HG03442 (cell line): ENCODE results near the gene KIAA0825.

Experiments
- ATAC-seq: cut with Tn5 transposase; IDR thresholded peaks from one replicate; pipeline ENCODE4 v1.9.1; 2021; ENCODE audit warnings: mild to moderate bottlenecking, moderate library complexity; ENCODE audit not compliant: unreplicated experiment

Gene KIAA0825

DNA sequence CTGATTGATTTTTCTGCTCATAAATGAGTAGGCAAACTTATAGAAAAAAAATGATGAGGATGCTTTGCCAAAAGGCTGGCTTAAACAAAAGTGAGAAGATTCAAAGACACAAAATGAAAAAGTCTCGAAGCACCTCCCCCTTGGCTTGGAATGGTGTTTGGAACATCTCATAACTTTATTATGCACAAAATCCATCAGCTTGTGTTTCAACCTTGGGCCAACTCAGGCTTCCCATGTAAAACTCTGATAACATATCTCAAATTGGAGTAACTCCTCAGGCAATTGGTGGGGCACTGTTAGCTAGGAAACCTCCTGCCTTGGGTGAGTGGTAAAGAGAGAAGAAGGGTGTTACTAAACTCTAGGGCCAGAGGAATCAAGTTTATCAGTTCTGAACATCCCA, 176.3 kb downstream of the KIAA0825 start:
- ATAC-seq, result no peak

DNA sequence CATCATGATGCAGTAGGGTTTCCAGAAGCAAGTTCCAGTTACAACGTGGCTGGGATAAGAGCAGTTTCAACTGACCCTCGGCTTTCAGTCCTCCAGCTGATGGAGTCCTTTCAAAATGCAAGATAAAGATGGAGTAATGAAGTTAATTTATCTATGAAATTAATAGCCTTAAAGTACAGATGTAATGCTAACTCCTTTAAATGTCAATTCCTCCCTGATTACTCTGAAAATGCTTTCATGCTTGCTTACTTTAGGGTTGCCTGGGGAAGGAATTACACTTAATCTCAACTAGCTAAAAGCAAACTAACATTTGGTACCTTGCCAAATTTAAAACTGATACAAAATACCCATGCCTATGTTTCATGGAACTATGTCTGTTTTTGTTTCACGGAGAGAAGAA, 178.4 kb downstream of the KIAA0825 start:
- ATAC-seq, result no peak

DNA sequence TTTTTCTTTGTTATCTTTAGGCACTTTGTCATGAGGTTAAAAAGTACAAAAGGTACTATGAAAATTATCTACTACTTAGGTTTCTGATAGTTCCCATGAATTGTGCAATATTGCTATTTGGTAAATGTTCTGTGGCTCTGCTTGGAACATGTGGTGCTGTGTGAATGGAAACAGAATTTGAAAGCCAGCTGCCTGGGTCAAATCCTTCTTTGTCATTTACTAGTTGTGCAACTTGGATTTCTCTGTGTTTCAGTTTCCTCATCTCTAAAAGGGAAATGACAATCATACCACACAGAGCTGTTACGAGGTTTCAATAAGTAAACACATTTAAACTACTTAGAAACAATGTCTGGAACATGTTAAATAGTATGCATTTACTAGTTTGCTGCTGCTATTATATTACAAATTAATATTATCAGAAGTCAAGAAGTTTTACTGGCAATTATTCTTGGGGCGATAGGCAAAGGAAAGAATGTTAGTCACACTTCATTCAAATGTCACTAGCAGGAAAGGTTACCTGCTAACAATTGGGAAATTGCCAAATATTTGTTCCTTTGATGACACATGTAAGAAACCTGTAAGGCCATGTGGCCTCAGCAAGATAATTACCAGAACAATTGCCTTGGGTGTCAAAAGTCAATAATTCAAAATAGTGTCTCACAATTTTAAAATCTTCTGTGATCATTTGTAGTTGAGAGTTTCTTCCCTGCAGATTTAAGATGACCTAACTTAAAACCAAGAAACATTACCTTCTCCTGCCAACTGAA, 184.8 kb downstream of the KIAA0825 start:
- no peak for ATAC-seq

- ATAC-seq, result no peak
Measured at GRCh38 chr5:94432499-94432898, 185.9 kb downstream of the KIAA0825 start.

- no peak for ATAC-seq
Measured at GRCh38 chr5:94431696-94432095, 186.7 kb downstream of the KIAA0825 start.

DNA sequence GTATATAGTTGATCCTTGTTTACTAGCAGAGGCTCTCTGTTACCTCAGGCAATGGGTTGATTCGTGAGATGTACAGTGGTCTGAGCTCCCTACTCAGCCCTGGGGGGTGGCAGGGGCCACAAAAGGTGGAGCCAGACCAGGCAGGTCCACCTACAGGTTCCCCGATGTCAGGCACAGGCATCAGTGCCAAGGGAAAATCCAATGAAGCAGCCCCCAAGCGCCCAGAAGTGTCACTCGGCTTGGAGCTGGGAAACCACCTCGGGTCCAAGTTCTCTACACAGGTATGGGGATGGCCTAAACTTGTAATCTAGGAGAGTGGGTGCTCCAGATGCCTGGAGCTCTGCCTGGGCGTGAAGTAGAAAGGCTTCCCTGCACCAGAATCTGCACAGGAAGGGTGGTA, 188.8 kb downstream of the KIAA0825 start:
- ATAC-seq, result no peak

- ATAC-seq, result no peak
Measured at GRCh38 chr5:94425396-94425795, 193.0 kb downstream of the KIAA0825 start.

GRCh38 chr5:94423411-94423810, 195.0 kb downstream of the KIAA0825 start:
- no peak for ATAC-seq

DNA sequence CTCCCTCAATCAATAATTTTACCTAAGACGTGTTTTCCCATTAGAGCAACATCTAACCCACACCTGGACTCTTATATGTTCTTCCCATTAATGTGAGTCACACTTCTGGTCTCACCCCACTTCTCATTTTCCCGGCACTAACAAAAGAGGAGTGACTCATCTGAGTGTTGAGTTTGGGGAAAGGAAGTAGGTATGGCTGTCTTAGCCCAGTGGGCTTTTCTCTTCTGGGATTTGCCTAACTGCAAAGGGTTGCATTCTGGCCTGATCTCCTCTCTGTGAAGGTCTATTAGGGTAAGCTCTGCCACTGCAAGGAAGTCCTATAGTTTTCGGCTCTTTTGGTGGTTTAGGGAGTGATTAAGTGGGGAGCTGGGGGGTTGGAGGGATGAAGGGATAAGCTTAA, 195.6 kb downstream of the KIAA0825 start:
- no peak for ATAC-seq

DNA sequence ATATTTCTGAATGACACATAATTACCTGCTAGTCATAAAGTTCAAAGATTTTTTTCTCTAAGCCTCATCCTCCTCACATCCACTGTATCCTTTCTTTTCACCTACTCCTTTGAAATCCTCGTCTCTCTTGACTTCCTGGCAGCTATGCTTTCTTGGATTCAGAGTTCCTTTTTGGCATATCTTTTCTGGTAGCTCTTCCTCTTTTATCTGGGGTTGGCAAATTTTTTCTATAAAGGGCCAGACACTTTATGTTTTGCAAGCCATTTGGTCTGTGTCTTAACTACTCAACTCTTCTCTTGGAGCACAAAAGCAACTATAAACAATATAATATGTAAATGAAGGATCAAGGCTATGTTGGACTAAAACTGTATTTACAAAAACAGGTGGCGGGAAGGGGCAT, 197.5 kb downstream of the KIAA0825 start:
- ATAC-seq, result no peak

- ATAC-seq, result no peak
Measured at GRCh38 chr5:94415798-94416197, 202.6 kb downstream of the KIAA0825 start.

- no peak for ATAC-seq
Measured at GRCh38 chr5:94409440-94409839, 209.0 kb downstream of the KIAA0825 start.

- no peak for ATAC-seq
Measured at GRCh38 chr5:94407023-94407422, 211.4 kb downstream of the KIAA0825 start.

GRCh38 chr5:94403483-94403882, 214.9 kb downstream of the KIAA0825 start:
- no peak for ATAC-seq

DNA sequence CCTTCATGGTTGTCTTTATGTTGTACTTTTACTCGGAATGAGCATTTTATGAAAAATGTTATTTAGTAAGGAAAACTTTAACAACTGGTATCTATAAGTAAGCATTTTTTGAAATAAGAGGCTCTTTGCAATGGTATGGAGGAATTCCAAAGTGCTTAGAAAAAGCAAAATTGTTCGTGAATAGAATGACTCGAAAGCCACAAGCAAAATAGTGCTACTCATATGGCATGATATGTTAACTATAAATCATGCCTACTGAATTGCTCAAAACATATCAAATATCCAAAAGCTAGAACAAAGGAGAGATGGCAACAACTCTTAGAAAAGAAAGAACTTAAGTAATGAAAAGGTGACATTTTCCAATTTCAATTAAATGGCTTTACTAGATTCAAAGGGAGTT, 216.3 kb downstream of the KIAA0825 start:
- ATAC-seq, result no peak

GRCh38 chr5:94397508-94397907, 220.9 kb downstream of the KIAA0825 start:
- ATAC-seq, result no peak

DNA sequence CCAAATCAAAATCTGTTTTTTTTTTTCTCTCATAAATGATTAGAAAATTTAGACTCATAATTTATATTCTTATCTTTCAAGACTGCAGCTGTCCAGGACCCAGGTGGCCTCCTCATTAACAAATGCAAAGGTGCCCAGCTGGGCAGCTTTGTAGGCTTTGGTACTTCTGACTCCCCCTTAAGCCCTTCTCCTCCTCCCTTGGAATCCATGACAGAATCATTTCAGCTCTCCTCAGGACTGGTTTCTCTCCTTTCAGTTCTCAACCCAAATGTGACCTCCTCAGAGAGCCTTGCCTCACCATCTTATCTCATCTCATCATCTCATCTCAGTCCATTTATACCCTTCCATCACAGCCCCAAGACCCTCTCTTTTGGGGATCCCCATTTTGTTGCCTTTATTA, 221.7 kb downstream of the KIAA0825 start:
- ATAC-seq, result no peak

DNA sequence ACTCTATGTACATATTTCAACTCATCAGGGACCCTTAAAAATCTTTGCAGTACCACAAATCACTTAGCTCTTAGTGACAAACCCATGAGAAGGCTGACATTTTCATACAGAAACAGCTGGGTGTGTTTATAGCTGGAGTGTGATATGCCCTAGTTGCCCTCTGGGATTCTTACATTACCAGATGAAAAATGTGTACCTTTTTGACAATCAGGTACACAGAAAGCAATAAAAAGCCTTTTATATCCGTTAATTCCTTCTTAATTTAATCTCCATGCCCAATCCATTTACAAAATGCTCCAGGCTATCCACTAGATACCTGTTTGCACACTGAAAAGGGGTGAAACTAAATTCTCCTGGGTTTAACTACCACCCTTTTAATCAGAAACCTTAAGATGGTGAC, 222.9 kb downstream of the KIAA0825 start:
- no peak for ATAC-seq

GRCh38 chr5:94391996-94392395, 226.4 kb downstream of the KIAA0825 start:
- no peak for ATAC-seq

DNA sequence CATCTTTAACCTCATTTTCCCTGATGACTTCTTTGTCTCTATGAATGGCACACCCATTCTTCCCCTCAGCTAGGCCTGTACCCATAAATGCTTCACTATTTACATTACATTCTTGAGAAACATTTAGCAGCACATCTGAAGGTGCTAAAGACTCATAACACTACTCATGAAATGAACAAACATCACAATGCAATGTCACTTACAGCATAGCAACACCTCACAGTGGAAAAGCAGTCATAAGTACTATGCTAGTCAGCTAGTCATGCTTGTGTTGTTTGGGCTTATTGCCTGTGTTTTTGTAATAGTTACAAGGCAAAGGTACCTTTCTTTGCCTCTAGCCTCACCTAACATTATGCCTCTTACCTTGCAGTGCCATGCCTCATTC, 228.9 kb downstream of the KIAA0825 start:
- peak; percentile 68 for ATAC-seq

DNA sequence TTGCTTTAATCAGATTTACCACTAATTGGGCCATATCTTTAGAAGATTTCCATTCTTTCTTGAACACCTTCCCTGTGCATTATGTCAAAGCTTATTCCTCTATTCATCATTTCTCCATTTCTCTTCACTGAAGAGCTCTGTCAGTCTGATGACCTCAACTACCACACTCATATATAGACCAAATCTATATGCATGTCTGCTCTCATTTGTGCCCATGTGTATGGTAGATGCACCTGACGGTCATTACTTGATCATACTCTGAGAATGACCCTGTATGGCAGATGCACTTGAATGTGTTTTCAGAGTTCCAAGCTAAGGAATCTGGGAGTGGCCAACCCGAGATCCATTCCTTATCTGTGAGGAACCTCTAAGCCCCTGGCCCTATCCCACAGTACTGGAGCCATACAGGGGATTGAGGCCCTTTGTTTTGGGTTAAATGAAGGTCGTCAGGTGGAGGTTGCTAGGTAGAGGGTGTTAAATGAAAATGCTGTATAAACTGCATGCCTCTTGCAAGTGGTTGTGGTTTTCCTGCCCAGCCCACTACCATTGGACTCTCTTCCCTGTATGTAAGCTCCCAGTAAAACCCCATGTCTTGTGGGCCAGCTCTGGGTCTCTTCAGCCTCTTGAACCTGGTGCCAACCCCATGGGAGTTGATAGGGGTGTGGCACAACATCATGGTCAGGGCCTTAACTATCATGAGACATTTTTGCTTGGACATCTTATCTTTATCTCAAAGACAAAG, 229.5 kb downstream of the KIAA0825 start:
- ATAC-seq, result no peak

GRCh38 chr5:94385767-94386166, 232.6 kb downstream of the KIAA0825 start:
- ATAC-seq, result no peak
